GM18502 (cell line): ENCODE data around the gene EYA4.
"Not testable (repeated sequence)": the region's sequence is repeated elsewhere in the genome, so short reads cannot be mapped to it uniquely, and the experiment has no call there.

Experiments used
- ATAC-seq: cut with Tn5 transposase; IDR thresholded peaks from one replicate; pipeline ENCODE4 v1.9.1; 2021; ENCODE audit warnings: mild to moderate bottlenecking; ENCODE audit not compliant: unreplicated experiment, poor library complexity

EYA4 gene

DNA sequence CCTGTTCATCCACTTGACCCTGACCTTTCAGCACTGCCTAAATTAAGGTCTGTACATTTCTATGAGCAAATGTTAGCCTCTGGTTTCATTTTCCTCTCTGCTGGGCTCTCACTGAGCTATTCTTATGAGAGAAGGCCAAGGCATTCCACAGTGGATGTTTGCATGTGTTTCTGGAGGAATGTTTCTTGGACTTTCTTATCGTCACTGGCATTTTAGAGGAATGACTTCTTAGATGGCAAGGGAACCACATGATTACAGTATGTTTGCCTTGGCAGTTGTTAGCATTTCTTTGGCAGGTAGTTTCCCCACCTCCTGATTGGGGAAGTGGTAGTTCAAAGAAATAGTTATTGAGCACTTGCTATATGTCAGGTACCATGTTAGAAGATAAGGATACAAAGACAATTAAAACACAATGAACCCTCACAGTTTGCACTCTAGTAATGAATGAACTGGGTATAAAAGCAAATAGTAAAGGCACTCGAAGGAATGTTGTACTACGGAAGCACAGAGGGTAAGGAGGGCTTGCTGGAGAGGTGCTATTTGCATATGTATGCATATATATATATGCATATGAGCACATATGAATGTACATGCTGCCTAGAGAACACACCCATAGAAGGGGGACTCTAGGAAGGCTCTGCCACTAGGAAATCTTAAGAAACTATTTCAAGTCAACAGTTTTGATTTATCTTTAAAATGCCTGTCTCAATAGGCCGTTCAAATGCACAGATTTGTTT lies 307.4 kb downstream of the EYA4 start:
- no peak for ATAC-seq

DNA sequence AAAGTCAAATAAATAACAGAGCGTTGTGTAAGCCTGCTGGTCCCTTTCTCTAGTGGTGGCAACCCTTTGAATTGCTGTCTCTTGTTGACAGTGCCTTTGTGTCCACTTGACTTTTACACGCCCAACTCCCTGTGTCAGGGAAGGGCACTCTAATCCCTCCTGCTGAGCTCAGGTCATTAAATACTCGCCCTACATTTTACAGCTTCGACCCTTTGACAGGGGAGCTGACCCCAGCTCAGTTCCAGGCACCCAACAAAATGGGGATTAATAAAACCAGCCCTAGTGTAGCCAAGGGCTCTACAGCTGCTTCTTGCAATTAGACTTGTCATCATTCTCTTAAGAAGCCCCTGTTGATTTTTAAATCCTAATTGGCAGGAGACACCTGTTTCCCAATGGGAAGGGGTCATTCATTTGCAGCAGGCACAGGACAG lies 308.2 kb downstream of the EYA4 start:
- ATAC-seq = no peak

DNA sequence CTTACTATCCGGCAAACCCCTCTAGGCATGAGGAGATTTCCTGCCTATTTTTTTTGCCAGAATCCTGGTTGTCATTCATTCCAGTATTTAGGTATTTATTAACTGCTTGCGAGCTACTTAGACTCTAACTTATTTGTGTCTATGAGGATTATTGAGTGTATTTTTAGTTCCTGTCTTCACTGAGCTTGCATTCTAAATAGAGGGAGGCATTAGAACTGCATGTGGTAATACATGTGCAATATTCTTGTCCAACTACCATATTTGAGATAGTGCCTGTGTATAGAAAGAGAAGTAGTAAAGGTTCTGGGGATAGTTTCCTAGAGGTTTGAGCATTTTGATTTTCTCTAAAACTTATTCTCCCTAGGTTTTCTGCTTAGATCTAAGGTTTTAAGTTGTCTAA lies 308.9 kb downstream of the EYA4 start:
- ATAC-seq = no peak

DNA sequence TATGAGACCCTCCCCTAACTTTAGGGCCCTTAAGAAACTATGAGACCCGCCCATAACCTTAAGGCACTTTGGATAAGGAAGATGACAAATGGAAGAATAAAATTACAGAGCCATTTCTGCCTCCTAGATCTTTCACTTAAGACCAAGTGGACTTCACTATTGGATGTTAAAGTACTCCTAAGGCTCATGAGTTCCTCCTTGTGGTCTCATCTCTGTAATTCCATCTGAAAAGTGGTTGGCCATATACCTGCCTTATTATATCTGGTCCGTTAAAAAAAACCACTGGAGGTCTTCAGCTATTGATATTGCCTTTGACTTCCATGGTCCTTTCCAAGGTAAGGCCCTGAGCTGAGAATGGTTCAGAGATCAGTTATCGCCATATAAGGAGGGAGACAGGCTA lies 310.3 kb downstream of the EYA4 start:
- ATAC-seq = no peak

DNA sequence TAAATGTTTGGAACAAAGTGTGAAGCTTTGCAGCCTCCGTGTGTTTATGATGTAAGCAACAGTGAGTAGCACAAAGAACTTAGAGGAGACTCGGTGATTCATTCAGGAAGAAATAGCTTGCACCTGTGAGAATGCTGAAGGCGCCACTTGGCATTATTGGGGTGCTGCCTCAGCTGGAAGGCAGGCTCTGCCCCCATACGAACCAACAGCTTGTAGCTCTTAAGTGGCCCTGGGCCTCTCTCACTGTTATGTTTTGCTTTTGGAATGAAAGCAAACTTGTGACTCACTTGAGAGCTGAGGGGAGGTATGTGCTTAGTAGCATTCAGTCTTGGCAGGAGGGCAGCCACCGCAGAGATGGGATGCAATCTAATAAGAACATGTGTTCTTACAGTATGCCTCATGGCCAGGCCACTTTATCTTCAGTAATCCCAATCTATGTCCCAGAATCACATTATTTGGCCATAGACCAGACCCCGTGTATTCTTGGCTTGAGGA lies 310.7 kb downstream of the EYA4 start:
- no peak for ATAC-seq

DNA sequence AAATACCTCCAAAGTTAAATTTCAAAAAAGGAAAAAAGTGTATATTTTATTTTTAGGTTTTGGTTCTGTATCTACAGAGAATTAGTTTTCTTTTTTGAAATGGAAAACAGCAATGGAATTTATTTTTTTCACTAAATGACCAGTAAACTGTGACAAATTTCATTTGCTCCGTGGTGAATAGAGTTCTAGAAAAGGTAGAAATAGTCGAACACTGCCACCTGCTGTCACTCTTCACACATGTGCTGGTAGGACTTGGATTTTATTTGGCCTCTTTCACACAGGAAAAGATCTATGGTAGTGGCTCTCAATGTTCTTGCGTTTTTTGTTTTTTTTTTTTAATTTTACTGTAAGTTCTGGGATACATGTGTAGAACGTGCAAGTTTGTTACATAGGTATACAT lies 312.5 kb downstream of the EYA4 start:
- no peak for ATAC-seq

DNA sequence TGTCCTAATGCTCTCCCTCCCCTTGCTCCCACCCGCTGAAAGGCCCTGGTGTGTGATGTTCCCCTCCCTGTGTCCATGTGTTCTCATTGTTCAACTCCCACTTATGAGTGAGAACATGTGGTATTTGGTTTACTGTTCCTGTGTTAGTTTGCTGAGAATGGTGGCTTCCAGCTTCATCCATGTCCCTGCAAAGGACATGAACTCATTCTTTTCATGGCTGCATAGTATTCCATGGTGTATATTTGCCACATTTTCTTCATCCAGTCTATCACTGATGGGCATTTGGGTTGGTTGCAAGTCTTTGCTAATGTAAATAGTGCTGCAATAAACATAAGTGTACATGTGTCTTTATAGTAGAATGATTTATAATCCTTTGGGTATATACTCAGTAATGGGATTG lies 313.0 kb downstream of the EYA4 start:
- ATAC-seq = not testable (repeated sequence)

DNA sequence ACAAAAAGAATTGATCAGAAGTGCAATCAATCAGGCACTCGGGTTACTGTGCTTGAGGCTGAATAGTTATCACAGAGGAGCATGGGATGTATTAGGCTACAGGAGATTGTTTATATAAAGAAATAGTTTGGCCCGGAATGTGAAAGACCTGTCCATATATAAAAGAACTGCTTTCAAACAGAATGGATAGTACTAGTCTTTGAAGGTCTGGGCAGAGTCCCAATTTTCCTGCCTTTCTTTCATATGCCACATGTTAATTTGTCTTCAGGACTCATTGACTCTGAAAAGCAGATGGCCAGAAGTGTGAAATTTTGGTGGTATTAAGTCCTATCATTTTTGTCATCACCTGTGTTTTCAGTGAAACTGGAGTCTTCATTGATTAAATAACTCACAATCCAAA lies 314.5 kb downstream of the EYA4 start:
- ATAC-seq = no peak

DNA sequence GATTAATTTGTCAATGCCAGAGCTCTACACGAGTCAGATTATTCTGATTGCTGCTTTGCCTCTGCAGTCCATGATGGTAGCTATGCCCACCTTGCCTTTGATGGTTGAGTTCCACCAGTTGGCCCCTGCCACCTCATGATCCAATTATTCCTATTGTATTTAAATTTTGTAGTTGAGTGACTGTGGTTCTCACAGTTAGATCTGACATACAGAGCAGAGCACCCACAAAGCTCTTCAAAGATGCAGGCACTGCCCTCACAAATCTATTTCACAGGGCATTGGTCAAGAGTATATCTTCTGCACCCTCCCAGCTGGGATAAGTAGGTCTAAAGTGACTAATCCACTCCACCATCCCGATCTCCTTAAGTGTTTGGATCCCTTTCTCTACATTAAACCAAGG lies 318.8 kb downstream of the EYA4 start:
- no peak for ATAC-seq

DNA sequence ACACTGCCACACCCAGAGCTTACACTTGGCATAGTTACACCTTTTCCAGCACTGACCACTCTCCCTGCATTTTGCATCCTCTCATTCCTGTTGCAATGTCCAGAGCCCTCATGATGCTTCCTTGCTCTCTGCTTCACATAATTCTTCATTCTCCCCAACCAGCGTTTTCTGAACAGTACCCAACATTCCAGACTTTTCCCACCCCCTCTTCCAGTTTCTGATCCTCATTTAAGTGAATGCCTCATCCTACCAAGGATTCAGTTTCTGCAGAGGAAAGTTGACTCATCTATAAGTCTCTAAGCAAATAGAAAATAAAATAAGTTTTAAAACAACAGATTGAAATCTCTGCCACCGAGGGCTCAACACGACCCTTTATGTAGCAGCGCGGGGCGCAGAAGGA lies 326.5 kb downstream of the EYA4 start:
- ATAC-seq = no peak

DNA sequence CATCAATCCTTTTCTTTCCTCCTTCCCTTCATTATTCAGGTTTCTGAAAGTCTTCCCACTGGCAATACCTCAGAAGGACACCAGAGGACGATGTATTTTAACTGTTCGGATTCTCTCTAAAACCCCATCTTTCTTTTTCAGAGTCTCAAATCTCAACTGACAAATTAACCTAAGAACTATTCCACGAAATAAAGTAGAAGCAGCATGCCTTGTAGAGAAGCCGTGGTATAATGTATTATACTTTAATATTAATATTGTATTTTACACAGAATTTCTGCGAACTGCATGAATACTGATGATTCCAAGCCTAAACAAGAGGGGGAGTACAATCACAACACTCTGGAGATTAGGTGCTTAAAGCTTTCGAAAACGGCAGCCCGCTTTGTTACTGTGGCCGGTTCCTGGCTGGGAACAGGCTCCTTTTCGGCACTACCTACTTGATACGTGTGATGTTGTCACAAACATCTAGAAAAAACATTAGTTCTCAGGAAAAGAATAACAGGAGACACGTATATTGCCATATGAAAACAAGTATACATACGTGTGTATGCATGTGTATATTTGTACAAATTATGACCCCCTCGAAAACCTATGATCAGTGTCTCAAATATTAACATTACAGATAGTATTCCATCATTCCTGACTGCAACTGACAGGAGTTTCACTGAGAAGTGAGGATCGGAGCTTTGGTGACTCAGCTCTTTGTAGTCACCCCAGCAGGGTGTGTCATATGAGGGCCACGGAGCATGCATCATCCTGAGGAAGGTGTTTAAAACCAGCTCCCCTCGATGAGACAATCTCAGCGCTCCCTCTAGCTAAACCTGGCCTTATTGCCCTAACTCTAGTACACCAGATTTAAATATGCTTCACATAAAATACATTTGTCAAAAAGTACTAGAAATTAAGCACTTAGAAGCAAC lies 328.1 kb downstream of the EYA4 start:
- ATAC-seq = peak; percentile 75

DNA sequence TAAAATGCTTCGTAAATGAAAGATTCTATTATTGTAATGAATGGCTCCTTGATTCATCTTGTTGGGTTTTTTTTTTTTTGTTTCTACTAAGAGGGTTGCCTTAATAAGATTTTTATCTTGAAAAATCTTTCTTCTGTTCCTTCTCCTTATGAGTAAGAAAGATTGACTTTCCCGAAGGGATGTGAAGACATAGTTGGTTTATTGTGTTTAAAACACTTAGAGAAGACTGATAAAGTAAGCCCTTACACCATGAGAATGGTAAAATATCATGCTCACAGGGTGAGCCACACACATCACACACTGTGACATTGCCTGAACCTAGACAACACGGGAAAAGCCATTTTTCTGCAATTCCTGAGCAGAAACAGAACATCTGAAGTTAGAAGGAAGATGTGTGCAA lies 330.5 kb downstream of the EYA4 start:
- ATAC-seq = no peak

DNA sequence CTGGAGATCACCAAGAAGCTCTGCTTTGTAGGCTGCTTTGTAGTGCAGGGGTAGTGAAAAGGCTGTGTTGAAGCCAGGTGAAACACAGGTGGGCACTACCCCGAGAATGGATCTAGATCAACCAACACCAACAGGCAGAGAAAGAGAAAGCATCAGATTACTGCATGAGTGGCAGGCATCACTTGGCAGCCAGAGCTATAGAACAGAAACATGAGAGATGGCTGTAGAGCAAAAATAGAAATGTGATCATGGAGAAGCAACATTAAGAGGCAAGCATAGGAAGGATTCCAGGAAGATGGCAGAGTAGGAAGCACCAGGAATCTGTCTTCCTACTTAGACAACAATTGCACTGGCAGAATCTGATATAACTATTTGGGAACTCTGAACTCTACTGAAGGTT lies 336.7 kb downstream of the EYA4 start:
- no peak for ATAC-seq
